Spleen (tissue), 11 donors: ENCODE data around the gene BTBD2. TPM values are rescaled to one million over a fixed set of nuclear protein-coding genes. Genes with fewer than 3 reads are reported as not detected.

ENCODE experiments used
- DNase-seq: peaks from one replicate; pipeline ENCODE4 v3.0.0-alpha.2; 2020
- H3K27ac ChIP-seq, 8 donors: fragments of 200-600 bp; sonication (generic) in 7 of 8; 1 replicate in 4 of 8; 2 replicates in 4 of 8; pipeline versions ENCODE4 v1.5.0 to v1.8.0; 2016 to 2021; ENCODE audit warnings: inconsistent platforms in 4 of 8, mild to moderate bottlenecking in 4 of 8, moderate library complexity in 1 of 8
- H3K27me3 ChIP-seq, 7 donors: fragments of 200-600 bp; sonication (generic) in 6 of 7; replicated peaks in 1 of 7; 1 replicate in 4 of 7; 2 replicates in 3 of 7; pipeline versions ENCODE4 v1.5.0 to v1.8.0; 2016 to 2021; ENCODE audit warnings: inconsistent platforms in 3 of 7, mild to moderate bottlenecking in 1 of 7
- H3K36me3 ChIP-seq, 6 donors: fragments of 200-600 bp; sonication (generic) in 5 of 6; 1 replicate in 4 of 6; 2 replicates in 2 of 6; pipeline versions ENCODE4 v1.5.0 to v1.8.0; 2016 to 2021; ENCODE audit warnings: inconsistent platforms in 2 of 6
- H3K4me1 ChIP-seq, 6 donors: fragments of 200-600 bp; sonication (generic) in 5 of 6; 1 replicate in 3 of 6; 2 replicates in 3 of 6; pipeline versions ENCODE4 v1.5.0 to v1.8.0; 2016 to 2021; ENCODE audit warnings: inconsistent platforms in 3 of 6
- H3K4me3 ChIP-seq, 8 donors: fragments of 200-600 bp; sonication (generic) in 7 of 8; 1 replicate in 4 of 8; 2 replicates in 4 of 8; pipeline versions ENCODE4 v1.5.0 to v1.8.0; 2016 to 2021; ENCODE audit warnings: inconsistent platforms in 4 of 8, mild to moderate bottlenecking in 4 of 8, moderate library complexity in 2 of 8
- H3K9me3 ChIP-seq, 8 donors: fragments of 200-600 bp; sonication (generic) in 7 of 8; 1 replicate in 4 of 8; 2 replicates in 4 of 8; pipeline versions ENCODE4 v1.5.0 to v1.8.0; 2016 to 2021; ENCODE audit warnings: inconsistent platforms in 4 of 8
- POLR2A ChIP-seq, 3 donors: fragments of 450-650 bp; IDR thresholded peaks; one replicate each; pipeline ENCODE4 v1.5.1; 2017; ENCODE audit warnings: antibody characterized with exemption in 3 of 3, mild to moderate bottlenecking in 1 of 3
- POLR2AphosphoS5 ChIP-seq, 3 donors: sonication (generic); formaldehyde crosslinking; IDR thresholded peaks; one replicate each; pipeline ENCODE4 v1.5.1; 2017; ENCODE audit warnings: antibody characterized with exemption in 3 of 3
- WGBS, 5 donors: extraction: QIAGEN DNeasy Blood & Tissue Kit in 3 of 5; methylation state at CpG; one replicate each; pipeline versions ENCODE4 v1.1.5 to v1.1.7; 2013 to 2018; 5-methylcytosine and 5-hydroxymethylcytosine counted together
- intact Hi-C: fragments of 100-400 bp; cut with DNase I; formaldehyde crosslinking; loops from one replicate; pipeline ENCODE4 v1.15.0; 2023; ENCODE audit warnings: low total_unique reads
- polyA plus RNA-seq, 3 donors: library from polyadenylated mRNA; stranded (reverse); fragments of 200-250 nt; gene quantifications; one replicate each; pipeline ENCODE4 v1.2.1, GENCODE V29; 2013
- total RNA-seq, 7 donors: library from RNA; depleted of rRNA in 3 of 7; stranded (reverse); fragments of >200 nt in 3 of 7; fragmentation: NEBNext Ultra II Directional in 4 of 7; extraction: Animal tissue kit (Norgen Biotek cat#: 25700) in 4 of 7; gene quantifications; one replicate each; pipeline versions ENCODE4 v1.1.0 to v1.2.1, GENCODE V29; 2016 to 2021
- TF ChIP-seq, protein P1 (sequence below), 11 experiments: fragments of 200-600 bp in 7 of 11; fragments of 450-650 bp in 4 of 11; sonication (generic) in 4 of 11; IDR thresholded peaks in 8 of 11; conservative IDR thresholded peaks in 3 of 11; 1 replicate in 7 of 11; 2 replicates in 4 of 11; pipeline versions ENCODE4 v1.4.0 to v1.8.0; 2016 to 2021; ENCODE audit warnings: antibody characterized with exemption in 11 of 11, inconsistent platforms in 4 of 11, mild to moderate bottlenecking in 1 of 11
- donor health status: healthy with polysubstance abuse.
- donor health status: DM: no; HTN: no; CAD: no; lungs with moderate emphysema.
- donor health status: DM: no; HTN: no; CAD: no.
- donor health status: Bipolar disorder and iron deficiency.
- donor health status: healthy.
- donor health status: DM: no; HTN: no; CAD: no.
- donor health status: DM: yes; HTN: yes; CAD: no.

The BTBD2 gene
- total and polyA plus RNA-seq, 10 donors = 29.1 to 77.1 (median 57.1) TPM

DNA sequence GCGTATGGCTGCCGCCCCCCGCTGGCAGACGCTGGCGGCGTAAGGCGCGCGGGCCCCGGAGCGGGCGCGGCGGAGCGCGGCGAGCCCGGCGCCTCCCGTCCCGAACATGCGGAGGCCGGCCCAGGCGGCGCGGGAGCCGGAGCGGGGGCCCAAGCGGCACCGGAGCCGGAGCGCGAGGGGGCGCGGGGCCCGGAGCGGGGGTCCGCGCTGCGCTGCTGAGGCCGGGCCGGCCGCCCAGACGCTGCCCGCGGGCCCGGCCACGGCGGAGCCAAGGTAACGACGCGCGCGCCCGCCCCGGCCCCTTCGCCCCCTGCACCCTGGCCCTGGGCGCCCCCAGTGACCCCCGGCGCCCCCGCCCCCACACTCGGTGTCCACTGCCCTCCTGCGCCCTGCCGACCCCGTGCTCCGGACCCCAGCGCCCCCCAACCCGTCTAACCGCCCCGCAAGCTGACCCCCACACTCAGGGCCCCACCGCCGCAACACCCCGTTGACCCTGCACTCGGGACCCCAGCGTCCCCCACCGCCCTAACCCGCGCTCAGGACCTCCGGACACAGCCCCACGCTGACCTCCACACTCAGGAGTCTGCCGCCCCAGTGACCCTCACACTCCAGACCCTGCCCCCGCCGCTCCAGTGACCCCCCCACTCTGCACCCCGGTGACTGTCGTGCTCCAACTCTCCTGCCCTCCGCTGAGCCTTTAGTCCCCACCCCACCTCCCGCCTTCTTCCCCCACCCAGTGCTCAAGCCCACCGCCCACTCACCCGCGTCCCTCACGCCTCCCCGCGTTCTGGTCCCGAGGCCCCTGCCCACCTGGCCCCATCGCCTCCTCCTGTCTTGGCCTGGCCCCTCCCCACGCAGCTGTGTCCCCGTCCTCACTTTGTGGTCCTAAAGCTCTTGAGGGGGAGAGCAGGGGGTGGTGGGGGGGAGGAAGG lies 74.1 kb downstream of the BTBD2 start, which contains the start of gene CSNK1G2:
CSNK1G2 (plus strand) TSS at position 27 of the 932 bp plus-strand sequence. CDS start 28,601 bp downstream, outside the sequence.
- H3K36me3 ChIP-seq = no peaks in the 10 kb centered on the region
- H3K4me1 ChIP-seq = peaks cover 33 to 85% (median 70%) of the 10 kb centered on the region in 6 donors
- intact Hi-C loops = no loop called here
- peak within 1 kb of the TSS; percentile 90 to 99 (median 98) for H3K27ac ChIP-seq
- WGBS, 5 donors = 1 to 2% (median 1%) methylated on average over 23 to 97 of the region's 97 CpGs
- peak; percentile 90 for DNase-seq
- H3K9me3 ChIP-seq = no peaks in the 10 kb centered on the region
- H3K4me3 ChIP-seq = peak within 1 kb of the TSS; percentile 63 to 92 (median 70)
- TF ChIP-seq POLR2AphosphoS5 (IDR thresholded peaks at IDR 0.05) (no peak), POLR2A (IDR thresholded peaks at IDR 0.05) (no peak)
- TF ChIP-seq, protein P1, sequence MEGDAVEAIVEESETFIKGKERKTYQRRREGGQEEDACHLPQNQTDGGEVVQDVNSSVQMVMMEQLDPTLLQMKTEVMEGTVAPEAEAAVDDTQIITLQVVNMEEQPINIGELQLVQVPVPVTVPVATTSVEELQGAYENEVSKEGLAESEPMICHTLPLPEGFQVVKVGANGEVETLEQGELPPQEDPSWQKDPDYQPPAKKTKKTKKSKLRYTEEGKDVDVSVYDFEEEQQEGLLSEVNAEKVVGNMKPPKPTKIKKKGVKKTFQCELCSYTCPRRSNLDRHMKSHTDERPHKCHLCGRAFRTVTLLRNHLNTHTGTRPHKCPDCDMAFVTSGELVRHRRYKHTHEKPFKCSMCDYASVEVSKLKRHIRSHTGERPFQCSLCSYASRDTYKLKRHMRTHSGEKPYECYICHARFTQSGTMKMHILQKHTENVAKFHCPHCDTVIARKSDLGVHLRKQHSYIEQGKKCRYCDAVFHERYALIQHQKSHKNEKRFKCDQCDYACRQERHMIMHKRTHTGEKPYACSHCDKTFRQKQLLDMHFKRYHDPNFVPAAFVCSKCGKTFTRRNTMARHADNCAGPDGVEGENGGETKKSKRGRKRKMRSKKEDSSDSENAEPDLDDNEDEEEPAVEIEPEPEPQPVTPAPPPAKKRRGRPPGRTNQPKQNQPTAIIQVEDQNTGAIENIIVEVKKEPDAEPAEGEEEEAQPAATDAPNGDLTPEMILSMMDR (IDR thresholded peaks at IDR 0.05 in 8 of 11, conservative IDR thresholded peaks at IDR 0.05 in 3 of 11) = peak in 1 of 11 experiments; percentile 9
- H3K27me3 ChIP-seq = no peaks in the 10 kb centered on the region

DNA sequence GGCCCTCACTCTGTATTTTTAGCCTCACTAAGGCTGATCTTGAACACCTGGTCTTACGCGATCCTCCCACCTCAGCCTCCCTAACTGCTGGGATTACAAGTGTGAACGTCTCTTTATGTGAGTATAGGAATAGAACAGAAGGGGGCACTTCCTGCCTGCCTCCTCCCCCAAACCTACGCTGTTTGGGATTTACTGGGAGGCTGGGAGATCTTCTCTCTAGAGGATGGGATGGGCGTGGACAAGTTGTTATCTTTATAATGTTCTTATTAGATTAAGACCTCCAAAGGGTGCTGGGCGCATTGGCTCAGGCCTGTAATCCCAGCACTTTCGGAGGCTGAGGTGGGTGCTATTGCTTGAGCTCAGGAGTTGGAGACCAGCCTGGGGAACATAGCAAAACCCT lies 77.4 kb downstream of the BTBD2 start:
- no peak for DNase-seq
- Histone ChIP-seq H3K9me3 (peaks cover 0 to 9% (median 0%) of the 10 kb centered on the region in 8 donors), H3K4me1 (peaks cover 13 to 82% (median 57%) of the 10 kb centered on the region in 6 donors), H3K27ac (peak overlapping the region in 2 of 8 donors; percentile 83 to 85), H3K4me3 (no peak overlapping the region), H3K36me3 (no peaks in the 10 kb centered on the region), H3K27me3 (no peaks in the 10 kb centered on the region)
- 66 to 83% (median 78%) methylated on average over 7 of the region's 7 CpGs for WGBS, 5 donors
- TF ChIP-seq, protein P1 (IDR thresholded peaks at IDR 0.05 in 8 of 11, conservative IDR thresholded peaks at IDR 0.05 in 3 of 11) = no peak
- no peak for TF ChIP-seq POLR2A (IDR thresholded peaks at IDR 0.05)
- TF ChIP-seq POLR2AphosphoS5 (IDR thresholded peaks at IDR 0.05) = no peak
- intact Hi-C loops = no loop called here

DNA sequence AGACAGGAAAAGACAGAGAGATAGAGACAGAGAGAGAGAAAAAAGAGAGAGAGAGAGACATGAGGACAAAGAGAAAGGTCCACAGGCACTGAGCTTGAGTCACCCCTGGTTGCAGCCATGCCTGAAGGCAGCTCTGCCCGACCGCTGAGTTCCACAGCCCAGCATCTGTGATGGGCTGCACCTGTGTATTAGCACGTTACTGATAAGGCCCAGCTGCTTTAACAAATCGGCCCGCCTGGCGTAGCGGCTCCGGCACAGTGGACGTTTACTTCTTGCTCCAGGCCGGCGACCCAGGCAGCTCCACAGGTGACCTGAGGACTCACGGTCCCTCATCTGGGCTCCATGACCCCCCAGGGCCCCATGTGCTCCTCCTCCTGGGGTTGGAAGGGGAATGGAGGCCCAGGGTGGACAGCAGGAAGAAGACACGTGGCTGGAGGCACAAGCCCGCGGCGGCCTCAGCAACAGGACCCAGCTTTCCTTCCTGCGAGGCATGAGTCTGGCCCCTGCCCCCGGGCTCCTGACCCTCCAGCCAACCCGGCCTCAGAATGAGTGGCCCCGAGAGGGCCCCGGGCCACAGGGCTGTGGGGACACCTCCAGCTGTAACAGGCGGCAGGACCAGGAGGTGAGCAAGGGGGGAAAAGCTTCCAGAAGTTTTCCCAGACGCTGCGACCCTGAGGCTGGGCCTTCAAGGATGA lies 78.5 kb downstream of the BTBD2 start:
- H3K27me3 ChIP-seq = no peaks in the 10 kb centered on the region
- H3K27ac ChIP-seq = peak overlapping the region; percentile 54 to 90 (median 78)
- 82 to 93% (median 88%) methylated on average over 20 to 24 of the region's 24 CpGs for WGBS, 5 donors
- TF ChIP-seq POLR2A (IDR thresholded peaks at IDR 0.05) (no peak), POLR2AphosphoS5 (IDR thresholded peaks at IDR 0.05) (no peak)
- TF ChIP-seq, protein P1 (IDR thresholded peaks at IDR 0.05 in 8 of 11, conservative IDR thresholded peaks at IDR 0.05 in 3 of 11) = no peak
- peaks cover 0 to 9% (median 0%) of the 10 kb centered on the region in 8 donors for H3K9me3 ChIP-seq
- H3K4me1 ChIP-seq = peaks cover 9 to 78% (median 48%) of the 10 kb centered on the region in 6 donors
- no peak overlapping the region for H3K4me3 ChIP-seq
- H3K36me3 ChIP-seq = no peaks in the 10 kb centered on the region
- DNase-seq = no peak
- intact Hi-C loops = no loop called here
